Neural crest cell (in vitro differentiated cells): ENCODE results near the gene CDADC1. TPM values are rescaled to one million over a fixed set of nuclear protein-coding genes. Genes with fewer than 3 reads are reported as not detected.

Source experiments
- DNase-seq: peaks from one replicate; pipeline ENCODE4 v3.0.0; 2021; ENCODE audit warnings: low read depth, mixed read lengths, low spot score
- H3K27ac Mint-ChIP-seq: one replicate; pipeline ENCODE4 v1.8.0; 2021; ENCODE audit warnings: mild to moderate bottlenecking, mixed read lengths; ENCODE audit not compliant: unreplicated experiment
- H3K27me3 Mint-ChIP-seq: 2 replicates; pipeline ENCODE4 v1.8.0; 2021; ENCODE audit warnings: low read depth, mild to moderate bottlenecking, mixed read lengths
- H3K36me3 Mint-ChIP-seq: 2 replicates; pipeline ENCODE4 v1.8.0; 2021; ENCODE audit warnings: low read depth, mild to moderate bottlenecking, mixed read lengths
- H3K4me1 Mint-ChIP-seq: 2 replicates; pipeline ENCODE4 v1.8.0; 2021; ENCODE audit warnings: mixed read lengths
- H3K4me3 Mint-ChIP-seq: one replicate; pipeline ENCODE4 v1.8.0; 2021; ENCODE audit warnings: mild to moderate bottlenecking, mixed read lengths
- H3K9me3 Mint-ChIP-seq: 2 replicates; pipeline ENCODE4 v1.8.0; 2021; ENCODE audit warnings: mixed read lengths
- total RNA-seq: library from RNA; stranded (reverse); gene quantifications from 2 replicates; pipeline ENCODE4 v1.2.1, GENCODE V29; 2021
- TF ChIP-seq, protein P1 (sequence below): fragments of 200-600 bp; sonication (generic); conservative IDR thresholded peaks from 2 replicates; pipeline ENCODE4 v1.5.0; 2021; ENCODE audit warnings: antibody characterized with exemption, mild to moderate bottlenecking

CDADC1 gene
- total RNA-seq, 1 donor from 2014 or later: 13.9 TPM

DNA sequence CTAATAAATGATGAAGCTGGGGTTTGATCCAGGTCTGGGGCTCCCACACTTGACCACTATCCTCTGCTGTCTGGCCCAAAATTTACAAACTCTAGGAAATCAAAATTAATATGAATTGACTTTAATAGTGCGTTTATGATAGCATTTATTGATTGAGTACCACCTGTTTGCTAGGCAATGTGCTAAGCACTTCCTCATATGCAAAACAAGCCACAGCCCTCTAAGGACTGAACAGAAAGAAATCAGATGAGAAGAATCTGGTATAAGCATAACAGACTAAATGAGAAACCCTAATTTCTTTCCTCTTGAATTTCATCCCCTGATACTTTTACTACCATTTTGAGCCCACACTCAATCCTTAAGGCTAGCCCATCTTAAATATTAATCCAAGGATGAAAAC, 34.2 kb upstream of the CDADC1 start:
- no peak overlapping the region for H3K27ac Mint-ChIP-seq
- H3K9me3 Mint-ChIP-seq: peaks cover 7% of the 10 kb centered on the region

DNA sequence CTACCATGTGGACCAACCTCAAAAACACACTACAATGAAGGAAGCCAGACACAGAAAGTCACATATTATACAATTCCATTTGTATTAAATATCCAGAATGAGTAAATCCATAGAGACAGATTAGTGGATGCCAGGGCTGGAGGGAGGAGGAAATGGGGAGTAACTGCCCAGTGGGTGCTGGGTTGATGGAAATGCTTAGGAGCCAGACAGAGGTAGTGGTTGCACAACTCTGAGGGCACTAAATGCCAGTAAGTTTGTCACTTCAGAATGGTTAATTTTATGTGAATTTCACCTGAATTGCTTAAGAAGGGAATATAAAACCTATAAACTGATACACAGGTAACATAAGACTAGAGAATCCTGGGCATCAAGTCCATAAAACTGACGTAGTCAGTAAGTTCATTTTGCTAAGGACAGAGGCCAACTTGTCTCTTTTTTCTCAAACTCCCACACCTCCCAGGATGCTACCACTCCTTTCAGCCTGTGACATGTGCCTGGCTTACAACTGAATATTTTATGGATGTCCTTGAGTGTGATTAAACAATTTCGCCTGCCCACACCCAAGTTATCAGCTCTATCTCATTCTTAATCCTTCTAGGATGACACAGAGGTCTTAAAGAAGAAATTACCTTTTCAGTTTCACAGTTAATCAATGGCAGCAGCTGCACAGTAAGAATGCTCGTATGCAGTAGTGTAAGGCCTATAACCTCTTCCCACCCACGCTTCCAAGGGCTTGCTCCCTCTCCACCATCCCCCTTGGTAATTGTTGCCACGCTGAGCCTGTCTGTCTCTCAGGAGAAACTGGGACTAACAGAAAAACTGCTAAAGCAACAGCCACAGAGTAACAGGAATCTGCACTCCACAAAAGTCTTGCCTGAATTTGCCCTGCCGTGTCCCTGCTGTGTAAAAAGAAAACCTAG, 33.5 kb upstream of the CDADC1 start:
- H3K27me3 Mint-ChIP-seq: peaks cover 34% of the 10 kb centered on the region
- peaks cover 25% of the 10 kb centered on the region for H3K36me3 Mint-ChIP-seq
- H3K4me1 Mint-ChIP-seq: peaks cover 26% of the 10 kb centered on the region
- H3K27ac Mint-ChIP-seq: peak overlapping the region; percentile 85
- TF ChIP-seq, protein P1, sequence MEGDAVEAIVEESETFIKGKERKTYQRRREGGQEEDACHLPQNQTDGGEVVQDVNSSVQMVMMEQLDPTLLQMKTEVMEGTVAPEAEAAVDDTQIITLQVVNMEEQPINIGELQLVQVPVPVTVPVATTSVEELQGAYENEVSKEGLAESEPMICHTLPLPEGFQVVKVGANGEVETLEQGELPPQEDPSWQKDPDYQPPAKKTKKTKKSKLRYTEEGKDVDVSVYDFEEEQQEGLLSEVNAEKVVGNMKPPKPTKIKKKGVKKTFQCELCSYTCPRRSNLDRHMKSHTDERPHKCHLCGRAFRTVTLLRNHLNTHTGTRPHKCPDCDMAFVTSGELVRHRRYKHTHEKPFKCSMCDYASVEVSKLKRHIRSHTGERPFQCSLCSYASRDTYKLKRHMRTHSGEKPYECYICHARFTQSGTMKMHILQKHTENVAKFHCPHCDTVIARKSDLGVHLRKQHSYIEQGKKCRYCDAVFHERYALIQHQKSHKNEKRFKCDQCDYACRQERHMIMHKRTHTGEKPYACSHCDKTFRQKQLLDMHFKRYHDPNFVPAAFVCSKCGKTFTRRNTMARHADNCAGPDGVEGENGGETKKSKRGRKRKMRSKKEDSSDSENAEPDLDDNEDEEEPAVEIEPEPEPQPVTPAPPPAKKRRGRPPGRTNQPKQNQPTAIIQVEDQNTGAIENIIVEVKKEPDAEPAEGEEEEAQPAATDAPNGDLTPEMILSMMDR: no peak
- H3K4me3 Mint-ChIP-seq: no peak overlapping the region
- no peak for DNase-seq
- H3K9me3 Mint-ChIP-seq: peaks cover 7% of the 10 kb centered on the region

More for the DNA sequence above, 34.2 kb upstream of the CDADC1 start:
- peaks cover 27% of the 10 kb centered on the region for H3K27me3 Mint-ChIP-seq
- peaks cover 25% of the 10 kb centered on the region for H3K36me3 Mint-ChIP-seq
- no peak overlapping the region for H3K4me3 Mint-ChIP-seq
- TF ChIP-seq, protein P1: no peak
- peaks cover 21% of the 10 kb centered on the region for H3K4me1 Mint-ChIP-seq
- no peak for DNase-seq

DNA sequence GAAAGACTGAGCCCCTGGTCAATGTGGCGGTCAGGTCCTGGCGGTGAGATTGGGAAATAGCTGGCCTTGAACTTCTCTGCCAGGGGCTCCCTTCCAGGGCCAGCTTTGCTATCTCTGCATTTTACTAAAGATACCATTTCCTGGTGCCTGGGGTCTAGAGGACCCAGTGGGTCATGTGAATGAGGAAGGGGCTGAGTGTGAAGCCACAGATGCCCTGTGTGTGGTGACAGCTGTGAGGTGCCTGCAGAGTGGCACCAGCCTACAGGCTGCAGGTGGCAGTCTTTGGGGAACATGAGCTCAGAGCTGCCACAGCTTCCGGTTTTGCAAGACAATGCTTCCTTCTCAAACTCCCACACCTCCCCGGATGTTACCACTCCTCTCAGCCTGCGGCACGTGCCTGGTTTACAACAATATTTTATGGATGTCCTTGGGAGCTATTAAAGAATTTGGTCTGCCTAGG, 32.8 kb upstream of the CDADC1 start:
- Mint-ChIP-seq H3K27me3 (peaks cover 40% of the 10 kb centered on the region), H3K4me1 (peaks cover 30% of the 10 kb centered on the region), H3K4me3 (no peak overlapping the region), H3K9me3 (peaks cover 7% of the 10 kb centered on the region), H3K27ac (peak overlapping the region; percentile 85), H3K36me3 (peaks cover 22% of the 10 kb centered on the region)
- no peak for DNase-seq
- TF ChIP-seq, protein P1: no peak

DNA sequence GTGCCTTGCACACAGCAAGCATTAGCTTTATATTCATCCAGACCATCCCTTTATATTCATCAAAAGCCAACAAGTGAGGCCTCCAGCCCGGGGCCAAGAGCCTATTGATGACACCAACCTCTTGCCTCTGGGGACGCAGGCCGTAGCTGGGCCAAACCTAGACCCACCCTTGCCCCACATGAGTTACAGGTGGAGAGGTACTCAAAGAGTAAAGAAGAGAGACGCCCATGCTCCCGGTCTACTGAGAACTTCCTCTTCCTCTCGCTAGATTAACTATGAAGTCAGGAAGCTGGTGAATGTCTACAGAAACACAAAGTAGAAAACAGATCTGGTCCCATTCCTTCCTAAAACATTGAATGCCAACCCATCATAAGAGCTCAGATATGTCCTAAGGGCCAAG, 31.4 kb upstream of the CDADC1 start:
- H3K4me1 Mint-ChIP-seq: peaks cover 30% of the 10 kb centered on the region
- TF ChIP-seq, protein P1: no peak
- no peak for DNase-seq
- no peak overlapping the region for H3K4me3 Mint-ChIP-seq
- H3K36me3 Mint-ChIP-seq: peaks cover 15% of the 10 kb centered on the region
- H3K9me3 Mint-ChIP-seq: peaks cover 4% of the 10 kb centered on the region
- H3K27ac Mint-ChIP-seq: no peak overlapping the region
- H3K27me3 Mint-ChIP-seq: peaks cover 49% of the 10 kb centered on the region

DNA sequence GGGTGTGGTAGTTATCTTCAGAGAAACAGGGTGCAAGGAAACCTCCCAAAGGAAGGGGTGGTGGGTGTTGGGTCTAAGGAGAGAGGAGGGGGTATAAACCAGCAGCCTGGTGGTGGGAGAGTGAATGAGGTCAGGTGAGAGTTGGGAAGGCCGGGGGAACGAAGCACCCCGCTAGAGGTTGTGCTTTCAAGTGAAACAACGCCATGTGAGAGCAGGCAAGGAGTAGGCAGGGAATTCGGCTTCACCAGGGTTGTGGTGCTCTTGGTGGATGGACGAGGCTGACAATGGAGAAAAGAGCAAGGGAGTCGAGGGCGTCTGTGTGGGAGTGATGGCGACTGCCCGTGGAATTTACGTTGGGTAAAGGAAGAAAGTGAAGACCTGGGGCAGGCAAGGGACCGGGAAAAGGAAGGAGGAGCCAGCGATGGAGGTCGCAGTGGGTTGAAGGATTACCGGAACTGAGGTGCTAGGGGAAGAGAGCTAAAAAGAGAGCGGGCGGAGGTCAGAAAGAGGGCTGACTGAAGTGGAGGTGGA, 29.7 kb upstream of the CDADC1 start:
- TF ChIP-seq, protein P1: no peak
- H3K27ac Mint-ChIP-seq: no peak overlapping the region
- H3K36me3 Mint-ChIP-seq: peaks cover 6% of the 10 kb centered on the region
- H3K27me3 Mint-ChIP-seq: peaks cover 66% of the 10 kb centered on the region
- no peaks in the 10 kb centered on the region for H3K9me3 Mint-ChIP-seq
- H3K4me1 Mint-ChIP-seq: peaks cover 30% of the 10 kb centered on the region
- no peak for DNase-seq
- peak overlapping the region; percentile 61 for H3K4me3 Mint-ChIP-seq
